Esophagus squamous epithelium (tissue), 5 donors: ENCODE results near the gene NAA25. TPM values are rescaled to one million over a fixed set of nuclear protein-coding genes. Genes with fewer than 3 reads are reported as not detected.

Experiments used
- DNase-seq: peaks from one replicate; lab custom pipeline; 2025; lab: John Stamatoyannopoulos, UW
- H3K27ac ChIP-seq, 4 donors: fragments of 200-600 bp; sonication (generic); one replicate each; pipeline ENCODE4 v1.5.1; 2016 to 2019; ENCODE audit warnings: mild to moderate bottlenecking in 1 of 4
- H3K27me3 ChIP-seq, 4 donors: fragments of 200-600 bp; sonication (generic); 1 replicate in 3 of 4; 2 replicates in 1 of 4; pipeline versions ENCODE4 v1.5.1 to v1.6.0; 2017 to 2021; ENCODE audit warnings: antibody characterized with exemption in 1 of 4
- H3K36me3 ChIP-seq, 3 donors: fragments of 200-600 bp; sonication (generic); one replicate each; pipeline ENCODE4 v1.5.1; 2016 to 2019
- H3K4me1 ChIP-seq, 3 donors: fragments of 200-600 bp; sonication (generic); one replicate each; pipeline ENCODE4 v1.5.1; 2017 to 2019
- H3K4me3 ChIP-seq, 4 donors: fragments of 200-600 bp; sonication (generic); 1 replicate in 3 of 4; 2 replicates in 1 of 4; pipeline ENCODE4 v1.5.1; 2016 to 2019; ENCODE audit warnings: mild to moderate bottlenecking in 2 of 4, moderate library complexity in 1 of 4
- H3K9me3 ChIP-seq, 3 donors: fragments of 200-600 bp; sonication (generic); one replicate each; pipeline ENCODE4 v1.5.1; 2016 to 2019
- CTCF ChIP-seq, 6 experiments: fragments of 450-650 bp in 4 of 6; fragments of 200-600 bp in 2 of 6; sonication (generic) in 2 of 6; IDR thresholded peaks; one replicate each; pipeline ENCODE4 v1.5.1; 2016 to 2019; ENCODE audit warnings: antibody characterized with exemption in 6 of 6, mild to moderate bottlenecking in 4 of 6, moderate library complexity in 4 of 6
- POLR2A ChIP-seq, 4 donors: fragments of 450-650 bp; IDR thresholded peaks; one replicate each; pipeline ENCODE4 v1.6.1; 2017; ENCODE audit warnings: antibody characterized with exemption in 4 of 4, mild to moderate bottlenecking in 4 of 4, moderate library complexity in 3 of 4
- WGBS, 2 donors: methylation state at CpG; one replicate each; pipeline ENCODE4 v1.1.5; 2018; 5-methylcytosine and 5-hydroxymethylcytosine counted together
- intact Hi-C: fragments of 100-400 bp; cut with DNase I; formaldehyde crosslinking; loops from one replicate; pipeline ENCODE4 v1.15.0; 2022
- total RNA-seq, 4 donors: library from RNA; depleted of rRNA; stranded (reverse); fragments of >200 nt; gene quantifications; one replicate each; pipeline ENCODE4 v1.1.0, GENCODE V29; 2016
- donor health status: DM: yes; HTN: yes; CAD: no.

The NAA25 gene
- total RNA-seq, 4 donors from 2014 or later: 12.6 to 36.6 (median 26.4) TPM

GRCh38 chr12:112149596-112149995 is 41.0 kb upstream of the NAA25 start:
- Histone ChIP-seq H3K36me3 (peaks cover 38 to 99% (median 58%) of the 10 kb centered on the region in 3 donors), H3K4me3 (no peak overlapping the region), H3K9me3 (no peaks in the 10 kb centered on the region), H3K27ac (peak overlapping the region in 3 of 4 donors; percentile 18 to 62 (median 56)), H3K4me1 (peaks cover 0 to 25% (median 0%) of the 10 kb centered on the region in 3 donors), H3K27me3 (no peaks in the 10 kb centered on the region)
- no peak for TF ChIP-seq POLR2A (IDR thresholded peaks at IDR 0.05)
- no peak for TF ChIP-seq CTCF (IDR thresholded peaks at IDR 0.05)
- WGBS, 2 donors: 58 to 70% methylated on average over 3 to 5 of the region's 5 CpGs
- intact Hi-C loops: no loop called here
- no peak for DNase-seq

- TF ChIP-seq CTCF (IDR thresholded peaks at IDR 0.05) (no peak), POLR2A (IDR thresholded peaks at IDR 0.05) (no peak)
- H3K27ac ChIP-seq: peak overlapping the region in 1 of 4 donors; percentile 62
Measured at GRCh38 chr12:112148031-112148513, 39.5 kb upstream of the NAA25 start.

DNA sequence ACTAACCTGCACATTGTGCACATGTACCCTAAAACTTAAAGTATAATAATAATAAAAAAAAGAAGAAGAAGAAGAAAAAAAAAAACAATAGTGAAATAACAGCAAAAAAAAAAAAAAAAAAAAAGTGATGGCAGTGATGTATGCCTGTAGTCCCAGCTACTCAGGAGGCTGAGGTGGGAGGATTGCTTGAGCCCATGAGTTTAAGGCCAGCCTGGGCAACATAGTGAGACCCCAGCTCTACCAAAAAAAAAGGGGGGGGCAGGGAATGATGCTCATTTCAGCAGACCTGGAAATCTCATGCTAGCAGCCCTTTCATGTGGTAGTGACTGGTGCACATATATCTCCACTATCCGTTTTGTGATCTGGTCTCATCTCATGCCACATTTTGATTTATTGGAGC is 37.5 kb upstream of the NAA25 start:
- intact Hi-C loops: no loop called here
- no peak for DNase-seq

More at GRCh38 chr12:112148031-112148513, 39.5 kb upstream of the NAA25 start:
- 79 to 81% methylated on average over 2 to 3 of the region's 3 CpGs for WGBS, 2 donors
- Histone ChIP-seq H3K27me3 (no peaks in the 10 kb centered on the region), H3K9me3 (no peaks in the 10 kb centered on the region), H3K4me1 (peaks cover 0 to 25% (median 0%) of the 10 kb centered on the region in 3 donors), H3K36me3 (peaks cover 38 to 99% (median 62%) of the 10 kb centered on the region in 3 donors), H3K4me3 (no peak overlapping the region)
- intact Hi-C loops: no loop called here
- DNase-seq: no peak

DNA sequence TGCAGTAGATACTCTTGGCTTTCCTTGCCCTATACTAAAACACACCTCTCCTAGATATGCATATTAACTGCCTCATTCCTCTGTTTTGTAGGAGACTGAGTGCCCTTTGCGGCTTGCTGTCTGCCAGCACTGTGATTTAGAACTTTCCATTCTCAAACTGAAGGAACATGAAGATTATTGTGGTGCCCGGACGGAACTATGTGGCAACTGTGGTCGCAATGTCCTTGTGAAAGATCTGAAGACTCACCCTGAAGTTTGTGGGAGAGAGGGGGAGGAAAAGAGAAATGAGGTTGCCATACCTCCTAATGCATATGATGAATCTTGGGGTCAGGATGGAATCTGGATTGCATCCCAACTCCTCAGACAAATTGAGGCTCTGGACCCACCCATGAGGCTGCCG is 32.1 kb upstream of the NAA25 start:
- WGBS, 2 donors: 78 to 91% methylated on average over 4 to 5 of the region's 5 CpGs

More for the DNA sequence above, 37.5 kb upstream of the NAA25 start:
- 100% methylated on average over 1 of the region's 1 CpG for WGBS, 2 donors
- Histone ChIP-seq H3K36me3 (peaks cover 25 to 99% (median 60%) of the 10 kb centered on the region in 3 donors), H3K4me3 (no peak overlapping the region), H3K9me3 (no peaks in the 10 kb centered on the region), H3K4me1 (peaks cover 0 to 25% (median 0%) of the 10 kb centered on the region in 3 donors), H3K27me3 (no peaks in the 10 kb centered on the region), H3K27ac (no peak overlapping the region)
- no peak for TF ChIP-seq POLR2A (IDR thresholded peaks at IDR 0.05)
- TF ChIP-seq CTCF (IDR thresholded peaks at IDR 0.05): no peak

More for the DNA sequence above, 32.1 kb upstream of the NAA25 start:
- Histone ChIP-seq H3K9me3 (no peaks in the 10 kb centered on the region), H3K4me3 (no peak overlapping the region), H3K4me1 (peaks cover 0 to 16% (median 0%) of the 10 kb centered on the region in 3 donors), H3K36me3 (peaks cover 5 to 100% (median 65%) of the 10 kb centered on the region in 3 donors), H3K27me3 (no peaks in the 10 kb centered on the region), H3K27ac (no peak overlapping the region)
- DNase-seq: no peak
- intact Hi-C loops: no loop called here
- TF ChIP-seq CTCF (IDR thresholded peaks at IDR 0.05) (no peak), POLR2A (IDR thresholded peaks at IDR 0.05) (no peak)
